ENCODE results near the gene EPB41L2.
"Not testable (repeated sequence)": the region's sequence is repeated elsewhere in the genome, so short reads cannot be mapped to it uniquely, and the experiment has no call there.

The EPB41L2 gene

DNA sequence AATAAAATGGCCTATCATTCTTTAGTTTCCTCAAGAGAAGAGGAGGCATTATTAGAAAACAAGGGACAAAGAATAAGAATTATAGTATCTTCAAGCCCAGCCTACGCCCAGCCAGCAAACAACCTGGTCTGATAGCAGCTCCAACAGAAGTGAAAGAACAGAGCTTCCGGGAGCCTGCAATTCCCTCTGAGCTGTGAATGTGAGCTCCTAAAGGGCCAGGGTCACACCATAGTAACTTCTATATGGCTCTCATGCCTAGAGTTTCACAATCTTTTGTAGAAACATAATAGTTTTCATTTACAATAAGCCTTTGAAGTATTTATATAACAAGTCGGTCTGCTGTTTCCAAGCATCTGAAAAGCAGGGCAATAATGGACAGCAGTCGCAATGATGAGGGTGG is 119.3 kb downstream of the EPB41L2 start:
- H3K27me3 Mint-ChIP-seq, result no peaks in the 10 kb centered on the region
- H3K9me3 Mint-ChIP-seq, result no peaks in the 10 kb centered on the region
- no peaks in the 10 kb centered on the region for H3K4me1 Mint-ChIP-seq
- peaks cover 5% of the 10 kb centered on the region for H3K36me3 Mint-ChIP-seq
- H3K27ac Mint-ChIP-seq, result no peak overlapping the region
- H3K4me3 Mint-ChIP-seq, result no peak overlapping the region

DNA sequence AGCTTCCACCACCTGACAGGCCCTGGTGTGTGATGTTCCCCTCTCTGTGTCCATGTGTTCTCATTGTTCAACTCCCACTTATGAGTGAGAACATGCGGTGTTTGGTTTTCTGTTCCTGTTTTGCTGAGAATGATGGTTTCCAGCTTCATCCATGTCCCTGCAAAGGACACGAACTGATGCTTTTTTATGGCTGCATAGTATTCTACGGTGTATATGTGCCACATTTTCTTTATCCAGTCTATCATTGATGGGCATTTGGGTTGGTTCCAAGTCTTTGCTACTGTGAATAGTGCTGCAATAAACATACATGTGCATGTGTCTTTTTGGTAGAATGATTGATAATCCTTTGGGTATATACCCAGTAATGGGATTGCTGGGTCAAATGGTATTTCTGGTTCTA is 120.3 kb downstream of the EPB41L2 start:
- not testable (repeated sequence) for H3K27ac Mint-ChIP-seq, H3K4me3 Mint-ChIP-seq, H3K36me3 Mint-ChIP-seq, H3K4me1 Mint-ChIP-seq, H3K27me3 Mint-ChIP-seq, H3K9me3 Mint-ChIP-seq

DNA sequence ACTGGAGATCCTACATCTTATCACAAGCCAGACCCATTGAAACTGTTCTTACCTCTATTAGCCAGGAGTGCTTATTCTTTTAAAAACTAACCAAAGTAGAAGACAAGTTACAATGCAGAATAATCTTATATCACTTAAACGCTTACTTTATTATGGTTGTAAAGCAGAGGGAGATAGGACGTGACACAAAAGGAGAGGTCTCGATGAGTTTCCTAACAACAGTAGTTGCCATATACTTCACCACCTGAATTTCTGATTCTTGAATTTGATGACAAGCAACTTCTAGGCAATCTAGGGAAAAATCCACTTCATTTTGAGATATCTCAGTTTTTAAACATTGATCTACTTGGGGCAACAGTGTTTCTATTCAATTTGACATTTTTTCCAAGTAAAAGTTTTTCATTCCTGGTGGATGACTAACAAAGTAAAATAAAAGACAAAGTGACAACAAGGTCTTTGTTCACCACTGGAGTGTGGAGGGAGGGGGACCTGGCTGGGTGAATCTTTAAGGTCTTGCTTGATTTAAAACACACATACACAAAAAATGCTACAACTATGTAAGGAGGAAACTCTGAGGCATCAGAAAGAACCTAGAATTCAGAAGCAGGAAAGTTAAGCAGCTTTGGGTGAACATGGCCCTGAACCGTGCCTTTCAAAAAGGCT is 125.0 kb downstream of the EPB41L2 start:
- no peaks in the 10 kb centered on the region for H3K36me3 Mint-ChIP-seq
- H3K9me3 Mint-ChIP-seq, result no peaks in the 10 kb centered on the region
- H3K27me3 Mint-ChIP-seq, result no peaks in the 10 kb centered on the region
- no peak overlapping the region for H3K4me3 Mint-ChIP-seq
- no peaks in the 10 kb centered on the region for H3K4me1 Mint-ChIP-seq
- H3K27ac Mint-ChIP-seq, result no peak overlapping the region

DNA sequence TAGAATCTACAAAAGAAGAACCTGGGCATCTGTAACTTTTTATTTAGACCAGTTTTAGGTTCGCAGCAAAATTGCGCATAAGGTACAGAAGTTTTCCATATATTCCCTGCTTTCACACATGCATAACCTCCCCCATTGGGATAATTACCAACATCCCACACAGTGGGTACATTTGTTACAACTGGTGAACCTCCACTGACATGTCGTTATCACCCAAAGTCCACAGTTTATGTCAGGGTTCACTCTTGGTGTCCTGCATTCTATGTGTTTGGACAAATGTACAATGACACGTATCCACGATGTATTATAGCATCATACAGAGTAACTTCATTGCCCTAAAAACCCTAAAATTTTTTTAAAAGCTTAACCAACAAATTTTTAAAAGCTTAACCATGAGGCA is 126.1 kb downstream of the EPB41L2 start:
- Mint-ChIP-seq H3K36me3 (no peaks in the 10 kb centered on the region), H3K27me3 (no peaks in the 10 kb centered on the region), H3K9me3 (no peaks in the 10 kb centered on the region), H3K4me1 (no peaks in the 10 kb centered on the region), H3K4me3 (no peak overlapping the region), H3K27ac (no peak overlapping the region)

DNA sequence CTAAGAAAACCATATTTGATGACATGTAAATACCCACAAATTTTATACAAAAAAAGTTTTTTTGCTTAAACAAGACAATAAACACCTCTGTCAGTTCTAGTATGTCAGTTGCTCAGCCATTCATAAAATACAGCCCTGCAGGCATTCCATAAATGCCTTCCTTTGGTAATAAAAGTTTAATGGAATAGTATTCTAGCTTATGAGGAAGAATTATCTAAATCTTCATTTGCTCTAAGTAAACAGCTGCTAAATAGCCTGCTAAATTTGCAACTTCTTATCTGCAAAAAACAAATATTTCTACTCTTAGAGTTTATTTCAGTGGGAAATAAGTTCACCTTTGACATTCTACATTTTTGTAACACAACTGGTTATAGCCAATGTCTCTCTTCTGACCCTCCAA is 127.1 kb downstream of the EPB41L2 start:
- no peaks in the 10 kb centered on the region for H3K9me3 Mint-ChIP-seq

GRCh38 chr6:130934848-130935585 is 128.0 kb downstream of the EPB41L2 start:
- Mint-ChIP-seq H3K27ac (no peak overlapping the region), H3K27me3 (no peaks in the 10 kb centered on the region), H3K4me1 (no peaks in the 10 kb centered on the region), H3K9me3 (no peaks in the 10 kb centered on the region), H3K4me3 (no peak overlapping the region), H3K36me3 (peaks cover 2% of the 10 kb centered on the region)

More for the DNA sequence above, 127.1 kb downstream of the EPB41L2 start:
- Mint-ChIP-seq H3K4me1 (no peaks in the 10 kb centered on the region), H3K4me3 (no peak overlapping the region), H3K27ac (no peak overlapping the region), H3K27me3 (no peaks in the 10 kb centered on the region), H3K36me3 (no peaks in the 10 kb centered on the region)

GRCh38 chr6:130933712-130934200 is 129.3 kb downstream of the EPB41L2 start:
- no peaks in the 10 kb centered on the region for H3K4me1 Mint-ChIP-seq

GRCh38 chr6:130932921-130933320 is 130.1 kb downstream of the EPB41L2 start:
- Mint-ChIP-seq H3K4me1 (no peaks in the 10 kb centered on the region), H3K27ac (no peak overlapping the region), H3K4me3 (no peak overlapping the region), H3K36me3 (peaks cover 2% of the 10 kb centered on the region), H3K27me3 (no peaks in the 10 kb centered on the region), H3K9me3 (no peaks in the 10 kb centered on the region)

More at GRCh38 chr6:130933712-130934200, 129.3 kb downstream of the EPB41L2 start:
- H3K4me3 Mint-ChIP-seq, result no peak overlapping the region
- H3K27me3 Mint-ChIP-seq, result no peaks in the 10 kb centered on the region
- no peaks in the 10 kb centered on the region for H3K9me3 Mint-ChIP-seq
- no peak overlapping the region for H3K27ac Mint-ChIP-seq
- H3K36me3 Mint-ChIP-seq, result peaks cover 2% of the 10 kb centered on the region

DNA sequence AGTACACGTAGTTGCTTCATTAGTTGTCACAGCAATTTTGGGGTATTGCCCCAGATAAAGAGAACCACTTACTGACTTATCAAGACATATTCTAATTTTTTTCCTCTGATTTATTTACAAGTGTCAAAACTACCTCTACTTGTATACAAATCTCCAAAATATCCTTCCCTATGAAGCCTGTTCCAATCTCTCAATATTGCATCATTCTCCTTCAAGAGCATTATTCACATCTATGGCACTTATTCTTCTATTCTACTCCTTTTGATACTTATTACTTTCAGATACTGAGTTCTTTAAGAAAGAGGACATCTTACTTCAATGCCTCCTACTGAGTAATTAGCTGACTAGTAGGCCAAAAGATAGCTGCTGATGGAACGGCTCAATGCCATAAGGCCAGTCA is 130.6 kb downstream of the EPB41L2 start:
- Mint-ChIP-seq H3K27ac (no peak overlapping the region), H3K4me3 (no peak overlapping the region), H3K27me3 (no peaks in the 10 kb centered on the region), H3K36me3 (peaks cover 2% of the 10 kb centered on the region), H3K9me3 (no peaks in the 10 kb centered on the region), H3K4me1 (no peaks in the 10 kb centered on the region)

GRCh38 chr6:130931683-130932082 is 131.4 kb downstream of the EPB41L2 start:
- no peak overlapping the region for H3K27ac Mint-ChIP-seq
- H3K4me3 Mint-ChIP-seq, result no peak overlapping the region
- H3K36me3 Mint-ChIP-seq, result peaks cover 4% of the 10 kb centered on the region
- H3K4me1 Mint-ChIP-seq, result no peaks in the 10 kb centered on the region
- H3K27me3 Mint-ChIP-seq, result no peaks in the 10 kb centered on the region
- H3K9me3 Mint-ChIP-seq, result no peaks in the 10 kb centered on the region

GRCh38 chr6:130929036-130929678 is 133.9 kb downstream of the EPB41L2 start:
- Mint-ChIP-seq H3K4me1 (no peaks in the 10 kb centered on the region), H3K27me3 (no peaks in the 10 kb centered on the region), H3K4me3 (no peak overlapping the region), H3K27ac (no peak overlapping the region), H3K9me3 (no peaks in the 10 kb centered on the region), H3K36me3 (peaks cover 6% of the 10 kb centered on the region)

- no peak overlapping the region for H3K4me3 Mint-ChIP-seq
Observed at GRCh38 chr6:130928158-130928912, 134.7 kb downstream of the EPB41L2 start.

DNA sequence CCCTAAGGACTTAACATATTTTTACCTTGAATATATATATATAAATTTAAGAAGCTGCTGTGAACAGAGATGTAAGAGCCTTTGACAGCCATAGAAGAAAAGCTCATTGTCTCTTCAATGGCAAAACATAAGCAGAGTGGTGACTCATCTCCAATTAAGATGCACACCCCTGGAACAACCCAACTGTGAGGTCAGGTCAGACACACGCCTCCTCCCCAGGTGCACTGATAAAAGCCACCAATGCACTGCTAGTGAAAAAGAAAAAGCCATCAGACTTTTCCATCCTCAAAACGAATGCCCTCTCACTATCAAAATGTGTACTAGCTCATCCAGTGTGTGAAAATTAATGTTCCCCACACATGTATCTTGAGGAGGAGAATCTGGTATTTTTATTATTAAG is 135.7 kb downstream of the EPB41L2 start:
- no peak overlapping the region for H3K27ac Mint-ChIP-seq
- H3K4me1 Mint-ChIP-seq, result no peaks in the 10 kb centered on the region
- H3K36me3 Mint-ChIP-seq, result peaks cover 6% of the 10 kb centered on the region
- H3K9me3 Mint-ChIP-seq, result no peaks in the 10 kb centered on the region
- no peak overlapping the region for H3K4me3 Mint-ChIP-seq
- H3K27me3 Mint-ChIP-seq, result no peaks in the 10 kb centered on the region

More at GRCh38 chr6:130928158-130928912, 134.7 kb downstream of the EPB41L2 start:
- H3K9me3 Mint-ChIP-seq, result no peaks in the 10 kb centered on the region
- H3K36me3 Mint-ChIP-seq, result peaks cover 6% of the 10 kb centered on the region
- no peaks in the 10 kb centered on the region for H3K4me1 Mint-ChIP-seq
- H3K27ac Mint-ChIP-seq, result no peak overlapping the region
- H3K27me3 Mint-ChIP-seq, result no peaks in the 10 kb centered on the region

GRCh38 chr6:130923350-130923749 is 139.7 kb downstream of the EPB41L2 start:
- H3K4me1 Mint-ChIP-seq, result no peaks in the 10 kb centered on the region
- H3K4me3 Mint-ChIP-seq, result no peak overlapping the region
- H3K9me3 Mint-ChIP-seq, result no peaks in the 10 kb centered on the region
- H3K27ac Mint-ChIP-seq, result no peak overlapping the region
- peaks cover 4% of the 10 kb centered on the region for H3K36me3 Mint-ChIP-seq
- H3K27me3 Mint-ChIP-seq, result no peaks in the 10 kb centered on the region

GRCh38 chr6:130922922-130923321 is 140.1 kb downstream of the EPB41L2 start:
- no peaks in the 10 kb centered on the region for H3K9me3 Mint-ChIP-seq

More at GRCh38 chr6:130922922-130923321, 140.1 kb downstream of the EPB41L2 start:
- Mint-ChIP-seq H3K36me3 (peaks cover 4% of the 10 kb centered on the region), H3K27me3 (no peaks in the 10 kb centered on the region), H3K4me1 (no peaks in the 10 kb centered on the region), H3K4me3 (no peak overlapping the region), H3K27ac (no peak overlapping the region)

Measured in activated naive CD4-positive, alpha-beta T cell treated with anti-CD3 and anti-CD28 coated beads, Interleukin-2, amount 50 U/mL, for 24 hours (primary cell).